GM18951 (cell line): ENCODE data around the gene SRC.

ENCODE experiments used
- POLR2A ChIP-seq: IDR thresholded peaks from 4 replicates; pipeline ENCODE4 v1.6.1; 2011; ENCODE audit warnings: mild to moderate bottlenecking; ENCODE audit not compliant: insufficient read length, insufficient read depth; ENCODE audit errors: extremely low read depth
- in situ Hi-C: fragments of 300-500 bp; cut with MboI; formaldehyde crosslinking; loops from one replicate; pipeline ENCODE4 v1.12.0; 2022; ENCODE audit warnings: low sequenced_read_pairs, mixed read lengths, inconsistent platforms; ENCODE audit not compliant: unreplicated experiment

SRC gene

DNA sequence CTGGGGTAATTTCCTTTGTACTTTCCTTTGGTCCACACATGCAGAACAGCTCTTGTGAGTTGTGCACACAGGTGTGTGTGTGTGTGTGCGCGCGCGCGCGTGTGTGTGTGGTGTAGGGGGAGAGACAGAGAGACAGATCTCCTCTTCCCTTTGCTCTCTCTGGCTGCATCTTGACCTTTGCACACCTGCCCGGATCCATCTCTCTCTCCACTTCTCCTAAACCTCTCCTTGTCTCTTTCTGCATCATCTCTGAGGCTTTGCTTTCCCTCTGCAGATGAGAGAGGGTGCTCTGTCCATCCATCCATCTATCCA, 67.0 kb downstream of the SRC start:
- TF ChIP-seq POLR2A: no peak
- in situ Hi-C loops: no loop called here

DNA sequence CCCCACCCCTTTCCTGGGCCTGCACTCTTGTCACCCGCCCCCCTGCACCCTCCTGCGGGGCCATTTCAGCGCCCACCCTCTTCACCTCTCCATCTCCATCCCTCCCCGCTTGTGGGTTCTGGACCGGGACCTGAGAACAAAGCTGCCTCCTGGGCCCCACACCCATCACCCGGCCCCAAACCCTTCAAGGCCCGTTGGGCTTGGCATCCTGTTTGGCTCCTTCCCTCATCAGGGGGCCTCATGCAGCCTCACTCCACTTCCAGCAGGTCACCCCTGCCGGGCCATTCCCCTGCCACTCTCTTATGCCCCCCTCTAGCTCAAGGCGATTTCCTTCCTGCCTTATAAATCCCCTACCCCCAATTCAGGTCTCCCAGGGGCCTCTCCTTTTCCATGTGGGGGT, 67.4 kb downstream of the SRC start:
- in situ Hi-C loops: no loop called here
- no peak for TF ChIP-seq POLR2A

DNA sequence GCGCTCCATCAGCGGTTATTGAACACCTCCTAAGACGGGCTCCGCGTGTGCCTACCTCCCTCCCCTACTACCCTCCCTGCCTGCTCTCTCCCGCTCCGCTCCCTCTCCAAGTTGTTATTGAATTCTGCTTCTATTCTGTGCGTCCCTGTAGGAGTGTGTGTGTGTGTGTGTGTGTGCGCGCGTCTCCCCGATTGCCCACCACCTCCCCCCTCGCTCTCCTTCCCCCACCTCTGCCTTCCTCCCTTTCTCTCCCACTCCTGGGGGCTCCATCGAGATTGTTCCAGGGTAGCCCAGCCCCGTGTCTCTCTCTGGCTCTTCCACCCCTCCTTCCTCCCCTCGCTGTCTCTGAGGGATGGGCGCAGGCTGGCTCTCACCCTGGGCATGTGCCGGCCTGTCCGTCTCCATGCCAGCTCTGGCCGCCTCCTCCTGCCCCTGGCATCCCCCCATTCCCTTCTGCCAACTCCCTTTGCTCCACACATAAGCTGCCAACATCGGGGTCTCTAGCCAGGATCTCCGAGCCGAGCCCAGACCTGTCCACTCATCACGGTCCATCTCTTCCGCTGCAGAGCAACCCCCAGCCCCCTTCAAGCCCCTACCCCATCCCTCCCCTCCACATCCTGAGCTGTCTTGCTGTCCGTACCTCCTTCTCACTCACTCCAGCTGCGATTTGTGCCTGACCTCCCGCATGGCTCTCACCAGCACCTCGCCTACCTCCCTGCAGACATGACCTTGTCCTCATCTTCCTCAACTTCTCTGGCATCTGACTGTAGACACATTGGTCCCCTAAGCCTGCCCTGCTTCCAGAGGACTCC, 68.5 kb downstream of the SRC start:
- no peak for TF ChIP-seq POLR2A
- in situ Hi-C loops: no loop called here

DNA sequence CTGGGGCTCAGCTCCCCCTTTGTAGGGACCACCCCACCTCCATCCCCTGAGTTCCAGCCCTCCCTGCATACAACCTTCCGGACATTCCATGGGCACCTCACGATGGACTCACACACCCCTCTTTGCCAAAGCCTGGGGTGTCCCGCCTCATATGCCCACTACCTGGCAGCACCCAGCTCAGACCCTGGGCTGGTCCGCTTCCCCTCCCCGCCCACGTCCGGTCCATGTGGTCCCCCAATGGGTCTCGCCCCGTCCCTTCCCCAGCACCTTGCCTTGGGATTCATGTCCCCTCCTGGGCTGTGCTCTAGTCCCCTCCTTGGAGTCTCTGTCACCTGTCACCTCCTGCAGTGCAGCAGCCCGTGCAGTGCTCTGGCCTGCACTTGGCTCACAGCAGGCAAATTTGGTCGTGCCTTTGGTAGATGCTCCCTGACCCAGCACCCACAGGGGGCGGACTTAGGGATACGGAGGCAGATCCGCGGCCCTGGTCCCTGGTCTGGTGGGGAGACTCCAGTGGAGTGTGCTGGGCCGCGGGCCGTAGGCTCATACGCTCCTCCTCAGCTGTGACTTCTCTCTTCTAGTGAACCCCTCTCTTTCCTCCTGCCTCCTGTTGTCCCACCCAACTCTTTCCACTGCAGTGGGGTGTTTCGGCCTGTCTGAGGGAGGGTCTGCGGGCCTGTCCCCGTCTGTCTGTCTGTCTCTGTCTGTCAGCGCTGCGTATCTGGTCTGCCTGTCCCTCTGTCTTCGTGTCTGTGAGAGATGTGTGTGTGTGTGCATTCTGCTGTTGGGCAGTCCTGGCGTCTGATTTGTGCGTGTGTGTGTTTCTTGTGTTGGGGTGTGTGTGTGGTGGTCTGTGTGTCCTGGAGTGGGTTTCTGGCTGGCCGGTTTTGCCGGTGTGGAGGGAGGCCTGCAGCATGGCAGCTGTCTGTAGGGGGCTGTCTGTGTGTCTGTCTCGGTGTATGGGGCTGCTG, 69.5 kb downstream of the SRC start:
- in situ Hi-C loops: no loop called here
- no peak for TF ChIP-seq POLR2A

DNA sequence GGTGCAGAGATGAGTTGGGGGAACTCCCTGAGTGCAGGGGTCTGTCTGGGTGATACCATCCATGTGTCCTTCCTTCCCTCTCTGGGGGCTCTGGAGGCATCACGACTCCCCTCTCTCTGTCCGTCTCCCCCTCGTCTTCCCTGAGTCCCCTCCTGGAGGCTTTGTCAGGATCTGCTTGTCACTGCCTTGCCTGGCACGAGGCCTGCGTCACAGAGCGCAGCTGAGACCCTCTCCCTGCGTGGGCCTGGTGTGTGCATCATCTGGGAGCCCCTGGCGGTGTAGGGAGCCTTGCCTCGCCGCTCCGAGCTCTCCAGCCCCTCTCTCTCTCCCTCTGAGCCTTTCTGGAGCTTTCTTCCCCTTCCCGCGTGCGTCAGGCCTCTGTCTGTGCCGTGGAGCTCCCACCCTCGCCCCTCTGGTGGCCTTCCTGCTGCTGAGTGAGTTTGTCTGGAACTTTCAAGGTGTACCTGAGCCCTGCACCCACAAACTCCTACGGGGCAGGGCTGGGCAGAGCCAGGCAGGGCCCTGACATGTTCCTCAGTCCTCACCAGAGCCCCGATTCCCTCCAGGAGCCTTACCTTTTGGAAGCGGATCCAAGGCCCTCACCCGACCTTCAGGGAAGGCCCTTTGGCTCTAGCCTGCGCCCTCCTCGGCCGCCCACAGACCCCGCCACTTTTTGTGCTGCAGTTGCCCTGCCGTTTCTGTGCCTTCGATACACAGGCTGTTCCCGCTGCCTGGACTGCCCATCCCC, 70.3 kb downstream of the SRC start:
- in situ Hi-C loops: no loop called here
- no peak for TF ChIP-seq POLR2A

DNA sequence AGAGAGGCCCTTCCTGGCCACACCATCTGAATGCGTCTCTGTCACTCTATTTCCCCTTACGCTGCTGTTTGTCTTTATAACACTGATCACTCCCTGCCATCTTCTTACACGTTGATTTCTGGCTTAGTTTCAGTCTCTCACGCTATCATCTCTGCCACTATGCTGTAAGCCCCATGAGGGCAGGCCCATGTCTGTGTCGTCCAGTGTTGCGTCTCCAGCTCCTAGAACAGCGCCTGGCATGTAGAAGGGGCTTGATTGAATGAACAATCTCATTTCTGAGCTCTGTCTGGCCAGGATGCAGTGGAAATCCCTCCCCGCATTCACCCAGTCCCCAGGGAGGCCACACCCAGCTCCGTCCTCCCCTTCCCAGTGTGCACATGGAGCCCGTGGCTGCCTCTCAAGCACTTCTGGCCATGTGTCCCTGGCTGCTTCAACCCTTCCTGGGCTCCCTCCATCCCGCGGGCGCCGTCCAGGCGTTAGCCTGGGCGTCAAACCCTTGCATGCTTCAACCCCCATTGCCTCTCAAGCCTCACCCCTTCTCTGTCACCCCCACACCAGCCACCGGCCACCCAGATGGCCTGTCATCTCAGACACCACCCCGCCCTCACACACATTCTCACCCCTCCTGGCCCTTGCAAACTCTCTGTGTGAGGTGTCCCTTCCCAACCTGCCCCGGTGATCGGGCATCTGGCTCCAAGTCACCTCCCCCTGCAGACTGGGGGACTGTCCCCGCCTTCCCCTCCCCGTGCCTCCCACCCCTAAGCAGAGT, 71.1 kb downstream of the SRC start:
- in situ Hi-C loops: no loop called here
- no peak for TF ChIP-seq POLR2A

DNA sequence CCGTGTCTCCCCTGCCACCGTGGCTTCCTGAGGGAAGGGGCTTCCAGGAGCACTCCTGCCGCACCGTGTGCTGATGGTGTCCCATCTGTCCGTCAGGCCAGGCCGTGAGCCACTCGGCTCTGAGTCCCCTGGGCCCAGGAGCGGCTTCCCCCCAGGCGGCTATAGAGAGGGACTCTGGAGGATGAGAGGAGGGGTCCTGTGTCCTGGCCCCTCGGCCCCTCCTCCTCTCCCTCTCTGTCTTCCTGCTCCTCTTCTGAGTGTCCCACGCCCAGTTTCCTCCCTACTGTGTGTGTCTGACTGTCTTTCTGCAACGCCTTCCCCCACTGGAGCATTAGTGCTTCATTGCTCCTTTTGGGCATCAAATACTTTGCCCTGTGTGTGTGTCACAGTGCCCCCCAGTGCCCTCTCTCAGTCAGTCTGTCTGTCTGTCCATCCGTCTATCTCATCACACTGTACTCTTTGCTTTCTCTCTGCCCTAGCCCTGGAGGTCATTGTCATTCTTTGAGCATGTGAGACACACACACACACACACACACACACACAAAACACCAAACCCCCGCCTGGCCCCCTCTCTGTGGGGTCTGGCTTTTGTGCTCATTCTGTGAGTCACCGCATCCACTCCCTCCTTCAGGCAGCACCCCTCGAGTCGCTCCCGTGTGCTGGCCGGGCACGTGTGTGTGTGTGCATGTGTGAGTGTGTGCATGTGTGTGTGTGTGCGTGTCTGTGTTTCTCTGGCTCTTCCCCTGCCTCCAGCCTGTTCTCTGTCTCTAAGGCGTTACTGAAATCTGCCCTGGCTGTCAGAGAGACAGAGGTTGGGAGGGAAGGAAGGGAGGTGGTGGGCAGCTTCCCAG, 71.9 kb downstream of the SRC start:
- in situ Hi-C loops: no loop called here
- TF ChIP-seq POLR2A: no peak

DNA sequence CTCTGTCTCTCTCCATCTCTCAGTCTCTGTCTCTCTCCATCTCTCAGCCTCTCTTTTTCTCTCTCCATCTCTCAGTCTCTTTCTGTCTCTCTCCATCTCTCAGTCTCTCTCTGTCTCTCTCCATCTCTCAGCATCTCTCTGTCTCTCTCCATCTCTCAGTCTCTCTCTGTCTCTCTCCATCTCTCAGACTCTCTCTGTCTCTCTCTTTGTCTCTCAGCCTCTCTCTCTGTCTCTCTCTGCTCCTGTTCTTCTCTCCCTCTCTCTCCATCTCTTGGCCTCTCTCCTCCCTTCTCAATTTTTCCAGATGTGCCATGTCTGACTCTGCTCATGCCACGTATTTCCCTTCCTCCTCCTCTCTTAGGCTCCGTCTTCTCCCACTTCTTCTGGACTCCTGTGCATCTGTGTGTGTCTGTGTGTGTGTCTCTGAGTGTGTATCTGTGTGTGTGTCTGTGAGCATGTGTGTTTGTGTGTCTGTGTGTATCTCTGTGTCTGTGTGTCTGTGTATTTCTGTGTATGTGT, 72.7 kb downstream of the SRC start:
- in situ Hi-C loops: no loop called here
- TF ChIP-seq POLR2A: no peak

DNA sequence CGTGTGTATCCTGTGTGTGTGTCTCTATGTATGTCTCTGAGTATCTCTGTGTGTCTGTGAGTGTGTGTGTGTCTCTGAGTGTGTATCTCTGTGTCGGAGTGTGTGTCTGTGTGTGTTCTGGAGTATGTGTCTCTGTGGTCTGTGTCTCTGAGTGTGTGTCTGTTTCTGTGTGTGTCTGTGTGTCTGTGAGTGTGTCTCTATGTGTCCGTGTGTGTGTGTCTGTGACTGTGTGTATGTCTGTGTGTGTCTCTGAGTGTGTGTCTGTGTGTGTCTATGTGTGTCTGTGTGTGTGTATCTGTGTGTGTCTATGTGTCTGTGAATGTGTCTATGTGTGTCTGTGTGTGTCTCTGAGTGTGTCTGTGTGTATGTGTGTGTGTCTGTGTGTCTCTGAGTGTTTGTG, 73.4 kb downstream of the SRC start:
- TF ChIP-seq POLR2A: no peak
- in situ Hi-C loops: no loop called here

DNA sequence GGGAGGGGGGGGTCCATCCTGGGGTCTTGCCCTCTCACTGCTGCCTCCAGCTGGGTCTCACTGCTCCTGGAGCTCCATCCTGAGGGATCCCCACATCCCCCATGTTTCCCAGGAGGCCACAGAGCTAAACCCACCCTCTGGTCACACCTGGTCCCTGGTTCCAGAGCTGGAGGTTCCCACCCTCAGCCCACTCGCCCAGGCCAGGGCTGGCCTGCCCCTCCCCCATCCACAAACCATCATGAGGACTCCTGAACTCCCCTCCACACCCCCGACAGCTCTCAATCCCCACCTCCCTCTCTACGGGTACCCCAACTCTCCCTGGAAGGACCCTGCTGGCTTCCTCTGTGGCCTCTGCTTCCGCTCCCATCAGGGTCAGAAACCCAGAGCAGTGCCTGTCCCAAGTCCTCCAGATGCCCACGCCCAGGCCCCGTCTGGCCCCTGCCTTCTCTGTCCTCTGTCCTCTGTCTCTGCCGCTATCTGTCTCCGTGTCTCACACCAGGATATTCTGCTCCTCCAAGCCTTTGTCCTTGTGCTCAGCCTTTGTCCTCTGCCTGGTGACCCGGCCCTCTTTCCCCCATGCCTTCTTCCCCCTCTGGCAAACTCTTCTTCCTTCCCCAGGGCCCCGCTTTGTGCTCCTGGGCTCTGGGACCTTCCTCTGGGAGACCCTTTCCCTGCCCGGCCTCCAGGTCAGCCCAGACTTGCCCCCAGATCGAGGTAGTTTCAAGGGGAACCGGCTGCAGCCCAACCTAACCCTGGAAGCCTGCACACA, 74.0 kb downstream of the SRC start:
- TF ChIP-seq POLR2A: no peak
- in situ Hi-C loops: no loop called here

DNA sequence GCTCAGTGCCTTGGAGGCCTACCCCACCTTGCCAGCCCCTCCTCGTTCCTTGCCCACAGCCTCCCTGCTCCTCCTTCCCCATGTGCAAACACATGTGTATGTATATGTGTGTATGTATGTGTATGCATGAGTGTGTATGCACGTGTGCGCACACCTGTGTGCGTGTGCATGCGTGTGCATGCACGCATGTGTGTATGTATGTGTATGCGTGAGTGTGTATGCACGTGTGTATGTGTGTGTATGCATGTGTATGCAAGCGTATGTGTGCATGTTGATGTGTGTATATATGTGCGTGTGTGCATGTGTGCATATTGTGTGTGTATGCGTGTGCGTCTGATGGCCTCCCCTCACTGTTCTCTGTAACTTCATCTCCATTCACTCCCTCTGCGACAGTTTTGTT, 74.7 kb downstream of the SRC start:
- in situ Hi-C loops: no loop called here
- no peak for TF ChIP-seq POLR2A
